GM19023 (cell line): ENCODE measurements around the gene ARPC2.
A peak's percentile ranks its signal among the peaks of the same experiment; 100 is the strongest.
"Not testable (repeated sequence)": the region's sequence is repeated elsewhere in the genome, so short reads cannot be mapped to it uniquely, and the experiment has no call there.

ENCODE experiments used
- ATAC-seq: cut with Tn5 transposase; IDR thresholded peaks from one replicate; pipeline ENCODE4 v1.9.1; 2021; ENCODE audit warnings: mild to moderate bottlenecking, moderate library complexity; ENCODE audit not compliant: unreplicated experiment

Gene ARPC2

DNA sequence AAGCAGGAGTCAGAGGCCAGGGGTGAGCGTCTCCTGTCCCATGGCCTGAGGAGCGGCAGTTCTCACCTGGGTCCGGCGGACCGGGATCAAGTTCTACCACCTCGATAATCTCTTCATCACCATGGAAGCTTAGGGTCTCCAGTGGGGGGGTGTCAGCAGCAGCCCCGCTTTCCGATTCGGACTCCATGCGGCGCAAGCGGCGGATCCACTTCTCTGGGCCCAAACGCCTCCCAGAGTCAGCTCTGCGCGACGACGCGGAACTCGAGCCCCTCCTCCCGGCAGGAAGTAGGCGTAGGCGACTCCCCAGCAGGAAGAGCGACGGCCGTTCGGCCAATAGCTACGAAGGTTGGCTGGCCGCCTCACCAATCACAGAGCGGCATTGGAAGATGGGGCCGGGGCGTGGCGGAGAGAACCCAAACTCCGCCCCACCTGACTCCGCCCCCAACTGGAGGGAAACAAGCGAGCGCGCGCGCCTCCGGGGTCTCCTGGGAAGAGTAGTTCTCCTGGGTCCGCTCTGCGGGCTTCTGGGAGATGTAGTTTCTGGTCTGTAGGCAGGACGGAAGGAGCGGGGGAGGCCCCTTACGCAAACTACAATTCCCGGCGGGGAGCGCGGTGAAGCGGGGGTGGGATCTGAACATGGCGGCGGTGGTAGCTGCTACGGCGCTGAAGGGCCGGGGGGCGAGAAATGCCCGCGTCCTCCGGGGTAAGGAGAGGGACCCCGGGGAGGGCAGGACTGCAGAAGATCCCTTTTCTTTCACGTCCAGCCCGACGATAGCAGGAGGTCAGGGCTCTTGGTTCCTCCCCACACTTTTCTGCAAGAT lies 53.1 kb downstream of the ARPC2 start, which contains the start of the genes AAMP and PNKD:
Gene AAMP, minus strand, starts transcription at position 238 of the 821 bp plus-strand sequence. Its CDS starts 51 bp downstream, at position 187.
Gene PNKD, plus strand, starts transcription at position 620 of the 821 bp plus-strand sequence. Its CDS starts 17 bp downstream, at position 637.
- peak; percentile 89 for ATAC-seq

GRCh38 chr2:218270721-218271486 lies 53.9 kb downstream of the ARPC2 start:
- no peak for ATAC-seq

DNA sequence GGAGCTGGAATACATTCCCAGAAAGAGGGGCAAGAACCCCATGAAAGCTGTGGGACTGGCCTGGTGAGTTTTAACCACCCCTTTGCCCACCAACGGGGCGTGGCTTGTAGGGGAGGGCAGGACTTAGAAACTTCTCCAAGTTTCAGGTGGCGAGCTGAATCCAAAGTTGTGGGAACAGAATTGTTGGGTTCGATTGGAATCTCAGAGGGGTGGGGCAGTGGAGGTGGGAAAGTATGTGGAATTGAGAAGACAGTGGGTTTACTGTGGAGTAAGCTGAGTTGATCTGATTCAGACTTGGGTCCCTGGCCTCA lies 54.5 kb downstream of the ARPC2 start:
- no peak for ATAC-seq

DNA sequence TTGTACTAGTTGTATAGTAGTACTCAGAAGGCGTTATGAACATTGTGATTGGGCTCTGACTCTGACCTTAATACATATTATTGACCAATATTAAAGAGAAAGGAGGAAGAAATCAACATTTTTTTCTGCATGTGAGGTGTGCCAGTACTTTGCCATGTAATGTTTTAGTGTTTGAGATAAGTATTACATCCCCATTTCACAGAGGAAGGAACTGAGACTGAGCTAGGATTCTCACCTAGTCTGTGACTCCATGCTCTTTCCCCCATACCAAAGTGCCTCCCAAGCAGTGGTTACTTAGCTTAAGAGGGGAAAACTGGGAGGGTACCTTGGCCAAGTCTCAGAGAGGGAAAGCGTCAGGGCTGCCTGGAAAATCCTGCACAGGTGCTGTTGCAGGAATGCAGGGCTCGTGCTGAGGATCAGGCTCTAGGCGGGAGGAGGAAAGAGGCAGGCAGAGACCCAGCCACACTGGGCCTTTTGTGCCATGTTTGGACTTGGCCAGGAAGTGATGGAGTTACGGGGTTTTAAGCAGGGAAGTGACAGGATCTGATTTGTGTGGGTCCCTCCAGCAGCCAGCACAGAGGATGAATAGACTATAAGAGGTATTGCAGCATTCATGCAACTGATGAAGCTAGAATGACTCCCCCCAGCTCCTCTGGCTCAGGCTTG lies 55.0 kb downstream of the ARPC2 start:
- ATAC-seq, result no peak

- no peak for ATAC-seq
Measured at GRCh38 chr2:218272531-218273212, 55.7 kb downstream of the ARPC2 start.

DNA sequence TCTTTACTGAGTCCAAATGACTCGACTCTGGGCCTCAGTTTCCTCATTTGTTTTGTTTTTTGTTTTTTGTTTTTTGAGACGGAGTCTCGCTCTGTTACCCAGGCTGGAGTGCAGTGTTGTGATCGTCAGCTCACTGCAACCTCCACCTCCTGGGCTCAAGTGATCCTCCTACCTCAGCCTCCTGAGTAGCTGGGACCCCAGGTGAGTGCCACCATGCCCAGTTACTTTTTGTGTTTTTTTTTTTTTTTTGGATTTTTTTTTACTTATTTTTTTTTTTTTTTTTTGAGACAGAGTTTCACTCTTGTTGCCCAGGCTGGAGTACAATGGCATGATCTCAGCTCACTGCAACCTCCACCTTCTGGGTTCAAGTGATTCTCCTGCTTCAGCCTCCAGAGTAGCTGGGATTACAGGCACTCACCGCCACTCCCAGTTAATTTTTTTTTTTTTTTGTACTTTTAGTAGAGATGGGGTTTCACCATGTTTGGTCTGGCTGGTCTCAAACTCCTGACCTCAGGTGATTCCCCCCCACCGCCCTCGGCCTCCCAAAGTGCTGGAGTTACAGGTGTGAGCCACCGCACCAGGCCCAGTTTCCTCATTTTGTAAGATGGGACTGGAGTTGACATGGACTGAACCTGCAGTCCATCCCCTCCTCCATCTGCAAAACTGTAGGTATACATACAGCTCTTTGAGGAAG lies 56.4 kb downstream of the ARPC2 start:
- ATAC-seq, result not testable (repeated sequence)

DNA sequence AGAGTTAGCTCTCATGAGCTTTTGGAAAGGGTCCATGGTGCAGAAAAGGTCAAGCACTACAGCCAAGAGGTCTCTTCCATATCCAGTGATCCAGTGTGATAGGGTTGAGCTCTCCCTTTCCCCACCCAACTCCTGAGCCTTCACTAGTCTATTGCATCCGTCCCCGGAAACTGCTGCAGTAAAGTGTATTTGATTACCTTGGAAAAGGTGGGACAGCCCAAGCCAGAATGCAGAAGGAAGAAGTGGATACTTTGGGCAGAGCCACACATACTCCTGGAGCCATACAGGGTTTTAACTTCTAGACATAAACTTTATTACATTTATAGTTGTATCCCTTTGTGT lies 56.9 kb downstream of the ARPC2 start:
- ATAC-seq, result no peak

DNA sequence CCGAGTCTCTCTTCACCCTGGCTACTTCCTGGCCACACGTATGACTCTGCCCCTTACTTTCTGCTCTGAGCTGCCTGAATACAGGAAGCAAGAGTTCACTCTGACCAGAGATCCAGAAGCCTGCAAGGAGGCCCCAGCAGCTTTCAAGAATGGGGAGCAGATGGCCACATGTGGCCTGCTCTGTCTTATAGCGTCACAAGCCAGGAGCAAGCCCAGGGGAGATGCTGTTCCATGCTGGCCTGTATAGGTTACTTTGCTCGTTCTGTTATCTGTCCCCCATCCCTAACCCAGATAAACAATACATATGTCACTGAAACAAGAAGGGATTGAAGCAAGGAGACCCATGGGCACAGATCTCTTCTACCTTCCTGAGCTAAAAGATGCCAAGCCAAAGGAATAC lies 57.6 kb downstream of the ARPC2 start:
- ATAC-seq, result no peak

GRCh38 chr2:218275371-218276072 lies 58.5 kb downstream of the ARPC2 start:
- no peak for ATAC-seq

DNA sequence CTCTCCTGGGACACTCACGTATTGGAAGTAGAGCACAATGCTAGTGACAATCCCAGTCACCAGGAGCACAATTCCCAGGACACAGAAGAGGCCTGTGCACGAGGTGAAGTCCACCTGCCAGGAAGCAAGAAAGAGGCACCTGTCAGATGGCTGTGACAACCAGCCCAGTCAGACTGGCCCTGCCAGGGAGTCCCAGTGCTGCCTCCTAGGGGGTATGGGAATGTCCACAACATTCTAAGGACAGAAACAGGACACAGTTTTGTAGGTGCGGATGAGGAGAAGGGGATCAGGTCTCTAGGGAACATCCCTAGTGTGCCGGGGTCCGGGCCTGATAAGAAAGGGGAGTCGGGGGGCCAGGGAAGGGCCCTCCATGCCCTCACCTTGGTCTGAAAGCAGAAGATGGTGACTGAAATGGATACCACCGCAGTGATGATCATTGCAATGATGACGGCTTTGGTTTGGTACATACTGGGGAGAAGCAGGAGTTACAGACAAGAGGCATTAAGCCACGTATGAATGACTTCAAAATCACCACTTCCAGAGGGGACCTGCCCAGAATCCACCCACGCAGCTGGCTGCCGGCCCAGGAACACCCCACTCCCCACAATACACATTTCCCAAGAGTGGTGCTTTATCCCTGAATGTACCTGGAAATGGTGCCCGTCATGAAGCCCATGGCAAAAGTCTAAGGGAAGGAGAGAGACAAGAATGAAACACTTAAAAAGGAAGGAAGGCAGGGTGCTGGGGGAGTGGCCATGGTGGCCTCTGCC lies 60.2 kb downstream of the ARPC2 start:
- ATAC-seq, result no peak

- no peak for ATAC-seq
Measured at GRCh38 chr2:218277921-218278320, 60.9 kb downstream of the ARPC2 start.

DNA sequence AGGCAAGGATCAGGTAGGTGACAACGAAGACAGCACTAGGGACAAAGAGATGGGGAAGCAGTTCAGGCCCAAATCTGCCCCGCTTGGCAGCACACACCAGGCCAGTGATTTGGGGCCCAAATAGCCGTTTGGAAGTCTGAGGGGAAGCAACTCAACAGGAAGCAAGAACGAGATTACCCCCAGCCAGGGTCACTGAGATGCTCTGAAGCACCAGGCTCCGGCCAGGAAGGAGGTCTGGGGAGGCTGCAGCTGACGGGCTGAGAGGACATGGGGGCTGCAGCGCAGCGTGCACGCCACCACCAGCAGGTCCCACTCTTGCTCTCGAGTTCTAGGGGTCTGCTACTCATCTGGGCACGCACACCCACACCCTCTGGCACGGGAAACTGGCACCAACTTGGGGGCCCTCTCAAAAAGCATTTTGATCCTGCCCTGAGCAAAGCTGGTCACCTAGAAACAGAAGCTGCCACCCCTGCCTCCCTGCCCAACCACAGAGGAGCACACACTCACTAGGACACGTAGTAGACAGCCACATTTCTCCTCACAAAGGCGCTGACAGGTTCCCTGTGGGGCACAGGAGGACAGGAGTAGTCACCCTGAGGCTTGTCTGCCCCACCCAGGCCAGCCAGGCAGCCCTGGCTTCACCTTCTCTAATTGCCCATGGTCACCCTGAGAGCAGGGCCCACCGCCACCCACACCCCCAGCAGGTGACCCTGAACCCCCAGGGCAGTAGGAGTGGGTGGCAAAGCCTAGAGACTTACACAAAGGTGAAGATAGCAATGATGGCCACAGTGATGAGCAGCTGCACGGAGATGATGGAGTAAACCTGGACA lies 61.8 kb downstream of the ARPC2 start:
- no peak for ATAC-seq

DNA sequence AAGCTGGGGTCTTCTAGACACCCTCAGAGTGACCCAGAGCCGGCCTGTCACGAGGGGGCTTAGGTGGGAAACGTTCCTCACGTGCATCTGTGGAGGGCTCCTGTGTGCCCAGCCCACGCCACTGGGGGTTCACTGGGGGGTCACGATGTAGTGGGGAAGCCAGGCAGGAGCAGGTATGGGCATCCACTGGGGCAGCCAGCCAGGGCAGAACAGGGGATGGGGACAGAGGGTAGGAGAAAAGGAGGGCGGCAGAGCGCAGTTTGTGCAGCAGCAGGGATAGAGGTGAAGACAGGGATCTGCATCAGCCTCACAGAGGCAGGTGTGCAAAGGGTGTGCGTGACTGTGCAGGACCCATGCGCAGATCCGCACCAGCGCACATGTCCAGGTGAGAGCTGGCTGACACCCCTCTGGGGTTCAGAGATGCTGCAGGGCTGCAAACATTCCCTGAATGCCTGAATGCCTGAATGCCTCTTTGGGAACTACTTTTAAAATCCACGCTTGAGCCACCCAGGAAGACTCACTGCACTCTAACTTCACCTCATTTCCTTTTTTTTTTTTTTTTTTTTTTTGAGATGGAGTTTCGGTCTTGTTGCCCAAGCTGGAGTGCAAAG lies 63.4 kb downstream of the ARPC2 start:
- no peak for ATAC-seq

DNA sequence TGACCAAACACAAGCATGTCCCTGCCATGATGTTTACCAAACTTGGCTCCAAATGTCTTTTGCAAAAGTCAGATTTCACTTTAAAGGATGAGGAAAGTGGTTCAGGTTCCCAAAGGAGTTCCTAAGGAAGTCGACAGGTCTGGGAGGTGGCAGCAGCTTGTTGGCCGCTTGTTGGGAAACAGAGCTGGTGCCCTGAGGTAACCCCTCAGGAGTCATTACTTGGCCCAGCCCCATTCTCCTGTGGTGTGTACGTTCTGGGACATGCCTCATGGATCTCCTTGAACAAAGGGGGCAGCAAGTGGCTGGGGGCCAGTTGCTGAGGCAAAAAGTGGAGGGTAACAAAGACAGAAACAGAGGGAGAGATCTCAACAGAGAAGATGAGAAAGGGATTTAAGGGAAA lies 64.5 kb downstream of the ARPC2 start:
- no peak for ATAC-seq

- no peak for ATAC-seq
Measured at GRCh38 chr2:218282173-218282991, 65.4 kb downstream of the ARPC2 start.

- peak; percentile 57 for ATAC-seq
Measured at GRCh38 chr2:218284106-218284811, 67.3 kb downstream of the ARPC2 start.
